Eye (tissue), 1 donor: Measurements from ENCODE around the gene FAM171A2.

ENCODE experiments used
- DNase-seq: peaks from one replicate; pipeline ENCODE4 v3.0.0-alpha.2; 2015

FAM171A2 gene

DNA sequence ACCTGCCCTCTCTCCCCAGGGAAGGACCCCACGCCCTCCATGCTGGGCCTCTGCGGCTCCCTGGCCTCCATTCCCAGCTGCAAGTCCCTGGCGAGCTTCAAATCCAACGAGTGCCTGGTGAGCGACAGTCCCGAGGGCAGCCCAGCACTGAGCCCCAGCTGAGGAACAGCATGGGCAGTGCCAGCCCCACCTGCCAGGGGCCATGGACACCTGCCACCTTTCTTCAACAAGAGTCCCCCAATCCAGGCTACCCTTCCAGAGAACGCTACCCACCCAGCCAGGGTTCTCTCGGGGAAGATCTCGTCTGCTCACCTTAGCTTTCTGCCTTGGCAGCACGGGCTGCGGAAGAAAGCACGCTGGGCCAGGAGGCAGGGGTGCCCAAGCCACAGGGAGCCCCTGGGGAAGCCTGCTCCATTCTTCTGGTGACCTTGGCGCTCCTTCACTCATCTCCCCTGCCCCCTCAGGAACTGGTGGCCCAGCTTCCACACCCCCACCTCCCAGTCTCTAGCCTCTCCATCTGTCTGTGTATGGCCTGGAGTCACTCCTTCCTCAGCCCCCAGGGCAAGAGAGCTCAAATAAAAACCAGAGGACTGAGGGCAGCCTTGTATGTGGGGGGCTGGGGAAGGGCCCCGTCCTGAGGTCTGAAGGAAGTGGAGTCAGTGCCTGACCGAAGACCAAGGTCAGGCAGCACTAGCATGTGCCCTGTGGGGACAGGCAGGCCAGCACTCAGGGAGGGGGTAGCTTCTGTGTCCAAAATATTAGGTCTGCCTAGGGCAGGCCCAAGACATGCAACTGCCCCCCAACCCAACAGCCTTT is 45.4 kb downstream of the FAM171A2 start:
- no peak for DNase-seq

- DNase-seq: no peak
Observed at GRCh38 chr17:44317545-44317944, 46.1 kb downstream of the FAM171A2 start.

DNA sequence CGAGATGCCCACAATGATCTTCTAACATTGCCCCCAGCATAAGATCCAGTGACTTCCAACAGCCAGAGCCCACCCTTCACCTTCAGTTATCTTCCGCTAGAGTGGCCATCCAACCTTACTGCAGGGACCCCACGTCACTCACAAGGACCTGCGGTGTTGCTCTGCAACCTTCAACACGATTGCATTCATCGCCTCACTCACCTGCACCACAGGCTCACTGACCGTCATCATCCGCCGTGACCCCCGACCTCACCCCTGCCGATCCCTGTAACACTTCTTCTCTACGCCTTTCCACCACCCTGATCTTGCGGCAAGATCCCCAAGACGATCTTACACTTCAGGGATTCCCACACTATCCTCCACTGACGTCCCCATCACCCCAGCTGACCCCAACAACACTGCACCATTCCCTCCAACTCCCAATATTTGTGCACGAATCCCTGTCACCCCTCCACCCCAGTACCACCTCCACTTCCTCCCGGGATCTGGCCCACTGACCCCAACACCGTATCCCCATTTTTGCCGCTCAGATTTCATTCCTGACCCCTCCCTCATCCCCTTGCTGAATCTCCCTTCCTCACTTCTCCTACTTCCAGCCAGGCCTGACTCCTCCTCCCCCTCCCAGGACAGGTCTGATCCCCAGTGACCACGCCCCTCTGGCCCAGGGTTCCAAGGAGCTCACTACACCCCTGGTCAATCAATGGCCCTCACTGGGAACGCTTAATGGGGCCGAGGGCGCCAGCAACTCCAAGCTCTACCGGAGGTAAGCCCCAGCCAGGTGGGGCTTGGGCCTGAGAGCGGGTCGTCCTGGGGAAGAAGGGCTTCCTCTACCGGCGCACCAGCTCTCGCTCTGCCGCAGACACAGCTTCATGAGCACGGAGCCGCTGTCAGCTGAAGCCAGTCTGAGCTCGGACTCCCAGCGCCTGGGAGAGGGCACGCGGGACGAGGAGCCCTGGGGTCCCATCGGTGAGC is 47.6 kb downstream of the FAM171A2 start:
- DNase-seq: no peak

DNA sequence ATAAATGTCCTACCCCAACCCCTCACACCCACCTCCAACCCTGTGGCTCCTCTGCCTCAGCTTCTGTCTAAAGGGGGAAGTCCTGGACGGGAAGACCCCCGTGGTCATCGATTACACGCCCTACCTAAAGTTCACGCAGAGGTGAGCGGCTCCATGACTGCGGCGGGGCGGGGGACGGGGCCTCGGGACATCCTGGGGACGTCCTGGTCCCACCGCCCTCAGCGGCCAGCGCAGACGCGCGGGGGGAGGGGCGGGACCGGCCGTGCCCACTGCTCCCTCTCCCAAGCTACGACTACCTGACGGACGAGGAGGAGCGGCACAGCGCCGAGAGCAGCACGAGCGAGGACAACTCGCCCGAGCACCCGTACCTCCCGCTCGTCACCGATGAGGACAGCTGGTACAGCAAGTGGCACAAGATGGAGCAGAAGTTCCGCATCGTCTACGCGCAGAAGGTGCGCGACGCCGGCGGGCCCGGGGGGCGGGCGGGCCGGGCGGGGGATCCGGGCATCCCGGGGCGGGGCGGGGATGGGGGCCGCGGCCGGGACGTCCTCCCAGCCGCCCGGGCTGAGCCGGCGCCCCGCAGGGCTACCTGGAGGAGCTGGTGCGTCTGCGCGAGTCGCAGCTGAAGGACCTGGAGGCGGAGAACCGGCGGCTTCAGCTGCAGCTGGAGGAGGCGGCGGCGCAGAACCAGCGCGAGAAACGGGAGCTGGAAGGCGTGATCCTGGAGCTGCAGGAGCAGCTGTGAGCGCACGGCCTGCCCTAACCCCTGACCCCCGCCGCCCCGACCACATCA is 48.6 kb downstream of the FAM171A2 start:
- DNase-seq: peak; percentile 44

DNA sequence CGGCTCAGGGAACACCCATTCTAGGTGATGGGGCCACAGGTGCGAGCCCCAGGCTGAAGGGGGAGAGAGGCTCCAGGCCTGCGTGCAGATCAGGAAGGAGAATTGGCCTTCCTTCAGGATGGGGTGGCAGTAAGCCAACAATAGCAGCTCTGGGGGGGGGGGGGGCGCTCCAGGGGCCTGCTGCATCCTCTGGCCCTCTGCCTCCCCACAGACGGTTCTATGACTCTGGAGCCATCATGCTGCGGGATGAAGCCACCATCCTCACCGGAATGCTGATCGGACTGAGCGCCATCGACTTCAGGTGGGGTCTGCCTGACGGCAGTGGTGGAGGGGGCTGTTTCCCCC is 49.2 kb downstream of the FAM171A2 start:
- no peak for DNase-seq

- DNase-seq: no peak
Observed at GRCh38 chr17:44314031-44314430, 49.6 kb downstream of the FAM171A2 start.

- no peak for DNase-seq
Observed at GRCh38 chr17:44312396-44313104, 51.1 kb downstream of the FAM171A2 start.

GRCh38 chr17:44311562-44312181 is 52.0 kb downstream of the FAM171A2 start:
- no peak for DNase-seq

DNA sequence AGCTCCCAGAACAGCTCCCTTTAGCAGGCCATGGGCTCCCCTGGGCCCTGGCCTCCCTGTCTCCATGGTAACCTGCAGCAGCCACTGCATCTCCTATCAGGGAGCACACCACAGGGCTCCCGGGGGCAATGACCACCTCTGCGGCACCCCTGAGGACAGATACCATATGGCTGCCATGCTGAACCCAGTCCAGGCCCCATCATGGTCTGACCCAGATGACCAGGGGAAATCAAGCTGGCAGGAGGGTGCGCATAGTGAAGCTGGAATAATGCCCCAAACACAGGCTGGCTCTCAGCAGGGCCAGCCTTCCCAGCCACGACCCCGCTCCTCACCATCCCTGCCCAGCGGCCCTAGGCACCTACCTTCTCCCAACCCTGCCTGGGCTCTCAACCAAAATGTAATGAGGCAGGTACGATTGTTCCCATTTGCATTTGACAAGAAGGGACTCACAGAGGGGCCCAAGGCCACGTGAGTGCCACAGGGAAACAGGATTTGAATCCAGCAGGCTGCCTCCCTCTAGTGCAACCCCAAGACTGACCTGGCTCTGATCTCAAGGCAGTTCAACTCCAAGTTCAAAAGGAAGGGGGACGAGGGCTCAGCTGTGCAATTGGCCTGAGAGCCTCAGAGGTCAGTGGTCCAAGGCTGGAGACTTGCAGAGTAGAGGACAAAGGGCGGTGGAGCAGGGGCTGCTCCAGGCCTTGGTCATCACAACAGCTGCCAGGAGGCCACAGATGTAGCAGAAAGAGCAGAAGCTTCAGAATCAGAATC is 52.9 kb downstream of the FAM171A2 start:
- DNase-seq: peak; percentile 51

DNA sequence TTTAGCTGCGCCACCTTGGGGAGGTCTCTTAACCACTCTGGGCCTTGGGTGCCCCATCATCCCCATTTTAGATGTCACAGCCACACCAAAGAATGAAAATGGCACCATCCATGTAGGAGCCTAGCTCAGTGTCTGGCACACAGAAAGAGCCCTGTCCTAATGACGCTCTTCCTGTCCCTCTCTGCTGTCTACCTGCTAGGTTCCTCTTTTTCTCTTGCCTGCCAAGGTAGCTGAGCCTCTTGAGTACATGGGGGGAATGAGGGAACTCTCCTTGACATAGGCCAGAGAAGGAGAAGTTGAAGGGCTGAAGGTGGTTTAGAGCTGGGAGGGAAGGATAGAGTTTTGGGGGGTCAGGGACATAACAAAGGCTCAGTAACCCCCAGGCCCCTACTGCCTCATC is 53.5 kb downstream of the FAM171A2 start:
- DNase-seq: no peak

- DNase-seq: no peak
Observed at GRCh38 chr17:44309472-44309871, 54.2 kb downstream of the FAM171A2 start.

DNA sequence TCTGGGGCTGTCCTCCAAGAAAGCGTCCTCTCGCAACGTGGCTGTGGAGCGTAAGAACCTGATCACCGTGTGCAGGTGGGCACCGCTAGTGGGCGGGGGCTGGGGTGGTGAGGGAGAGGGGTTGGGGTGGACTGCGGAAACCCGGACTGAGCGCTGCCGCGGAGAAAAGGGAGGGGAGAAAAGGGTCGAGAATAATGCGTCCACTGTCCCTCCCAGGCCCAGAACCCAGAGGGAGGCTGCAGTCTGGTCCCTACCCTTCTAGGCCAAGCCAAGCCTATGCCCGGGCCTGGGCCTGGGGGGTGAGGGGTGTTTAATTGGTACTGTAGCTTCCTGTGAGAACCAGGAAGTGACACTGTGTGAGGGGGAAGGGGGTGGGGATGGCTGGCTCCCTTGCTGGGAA is 54.8 kb downstream of the FAM171A2 start:
- no peak for DNase-seq

DNA sequence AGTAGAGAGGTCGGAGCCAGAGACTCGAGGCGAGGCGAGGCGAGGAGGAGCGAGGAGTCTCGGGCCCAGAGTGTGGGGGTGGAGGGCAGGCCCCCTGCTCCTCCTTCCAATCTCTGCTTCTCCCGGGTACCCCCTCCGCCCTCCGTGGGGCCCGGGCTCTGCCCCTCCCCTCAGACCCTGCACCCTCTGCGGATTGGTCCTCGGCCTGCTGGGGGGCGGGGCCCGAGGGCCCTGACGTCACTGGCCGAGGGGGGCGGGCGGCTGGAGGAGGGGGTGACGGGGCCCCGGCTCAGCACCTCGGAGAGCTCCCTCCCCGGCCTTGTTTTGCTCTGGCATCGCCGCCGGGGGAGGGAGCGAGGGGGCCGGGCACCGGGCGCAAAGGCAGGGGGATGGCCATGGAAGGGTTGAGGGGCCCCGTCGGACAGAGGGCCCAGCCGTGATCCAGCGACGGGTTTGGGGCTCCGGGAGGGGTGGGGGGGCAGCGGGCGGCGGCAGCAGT is 55.3 kb downstream of the FAM171A2 start, which contains the start of gene RUNDC3A:
RUNDC3A (plus strand) TSS at position 282 of the 499 bp plus-strand sequence. CDS start 232 bp downstream, outside the sequence.
- peak; percentile 97 for DNase-seq

GRCh38 chr17:44307387-44308186 is 56.1 kb downstream of the FAM171A2 start:
- peak; percentile 89 for DNase-seq

- DNase-seq: no peak
Observed at GRCh38 chr17:44304651-44305050, 59.0 kb downstream of the FAM171A2 start.
